Spinal cord (tissue), 4 donors: Measurements from ENCODE around the gene C6orf120. TPM values are rescaled to one million over a fixed set of nuclear protein-coding genes. Genes with fewer than 3 reads are reported as not detected.

Source experiments
- polyA plus RNA-seq, 2 donors: library from polyadenylated mRNA; unstranded; fragments of 120-200 nt; gene quantifications; one replicate each; pipeline ENCODE4 v1.2.1, GENCODE V29; 2013; ENCODE audit not compliant: insufficient read length in 2 of 2
- total RNA-seq, 2 donors: library from RNA; depleted of rRNA in 1 of 2; stranded (reverse); fragments of 120-200 nt in 1 of 2; fragments of >200 nt in 1 of 2; gene quantifications; one replicate each; pipeline versions ENCODE4 v1.2.3 to v1.2.4, GENCODE V29; 2013 to 2014

Gene C6orf120
- total and polyA plus RNA-seq, 4 donors: 23.6 to 37.6 (median 30.7) TPM

Other genes starting within 250 kb of the C6orf120 start
- 10 to 100 TPM; 29.5 to 38.3 TPM for gene WDR27, start 97 bp upstream of the C6orf120 start, total RNA-seq
- gene WDR27, start 97 bp upstream of the C6orf120 start, polyA plus RNA-seq: 10 to 100 TPM; 59.9 to 69.3 TPM
- 10 to 100 TPM; 44.6 to 54.2 TPM for gene PHF10, start 22.4 kb downstream of the C6orf120 start, total RNA-seq
- gene PHF10, start 22.4 kb downstream of the C6orf120 start, polyA plus RNA-seq: 10 to 100 TPM; 61.0 to 70.6 TPM
- gene DYNLT2, start 49.4 kb downstream of the C6orf120 start, total RNA-seq: 1 to 10 TPM; 3.0 to 4.7 TPM
- 1 to 10 TPM; 6.7 to 7.2 TPM for gene DYNLT2, start 49.4 kb downstream of the C6orf120 start, polyA plus RNA-seq
- 10 to 100 TPM; 27.2 to 44.9 TPM for gene ERMARD, start 49.5 kb downstream of the C6orf120 start, total RNA-seq
- gene ERMARD, start 49.5 kb downstream of the C6orf120 start, polyA plus RNA-seq: 10 to 100 TPM; 31.9 to 38.2 TPM